GM21723 (cell line): ENCODE results near the gene ACAA1.
"Not testable (repeated sequence)": the region's sequence is repeated elsewhere in the genome, so short reads cannot be mapped to it uniquely, and the experiment has no call there.

Experiments used
- ATAC-seq: cut with Tn5 transposase; IDR thresholded peaks from one replicate; pipeline ENCODE4 v1.9.1; 2021; ENCODE audit warnings: mild to moderate bottlenecking, moderate library complexity; ENCODE audit not compliant: unreplicated experiment

The ACAA1 gene

GRCh38 chr3:38083871-38084333 is 53.0 kb downstream of the ACAA1 start:
- ATAC-seq, result no peak

- ATAC-seq, result not testable (repeated sequence)
Observed at GRCh38 chr3:38083254-38083653, 53.7 kb downstream of the ACAA1 start.

- not testable (repeated sequence) for ATAC-seq
Observed at GRCh38 chr3:38082296-38082695, 54.6 kb downstream of the ACAA1 start.

GRCh38 chr3:38077073-38077472 is 59.9 kb downstream of the ACAA1 start:
- ATAC-seq, result not testable (repeated sequence)
